SK-N-SH treated with all-trans-retinoic acid at 6 μM for 48 hours (cell line): ENCODE results near the gene EML6.

Source experiments
- ATAC-seq: fragments of 200-7000 bp; cut with Tn5 transposase; 3 replicates; pipeline ENCODE4 v1.9.1; 2020; ENCODE audit warnings: mild to moderate bottlenecking, moderate library complexity
- ARNTL ChIP-seq: fragments of 450-650 bp; formaldehyde crosslinking; IDR thresholded peaks from 2 replicates; pipeline ENCODE4 v1.5.0; 2020; ENCODE audit warnings: low read depth, mild to moderate bottlenecking, moderate library complexity, borderline replicate concordance
- BACH2 ChIP-seq: fragments of 250-450 bp; sonication (Bioruptor Pico); IDR thresholded peaks from 2 replicates; pipeline ENCODE4 v1.9.0; 2021; ENCODE audit warnings: mild to moderate bottlenecking, borderline replicate concordance
- CREB5 ChIP-seq: fragments of 250-450 bp; sonication (Bioruptor Pico); IDR thresholded peaks from 2 replicates; pipeline ENCODE4 v1.5.1; 2020; ENCODE audit warnings: low read depth, mild to moderate bottlenecking, moderate library complexity
- CSDC2 ChIP-seq: fragments of 250-450 bp; sonication (Bioruptor Pico); IDR thresholded peaks from 2 replicates; pipeline ENCODE4 v1.5.0; 2020; ENCODE audit warnings: mild to moderate bottlenecking, moderate library complexity
- ESRRG ChIP-seq: fragments of 250-450 bp; sonication (Bioruptor Pico); IDR thresholded peaks from 2 replicates; pipeline ENCODE4 v1.6.1; 2021; ENCODE audit warnings: mild to moderate bottlenecking
- GLIS3 ChIP-seq: fragments of 250-450 bp; sonication (Bioruptor Pico); IDR thresholded peaks from 2 replicates; pipeline ENCODE4 v1.5.0; 2020; ENCODE audit warnings: mild to moderate bottlenecking, moderate library complexity
- ISL1 ChIP-seq: fragments of 250-450 bp; sonication (Bioruptor Pico); IDR thresholded peaks from 2 replicates; pipeline ENCODE4 v2.1.2; 2022; ENCODE audit warnings: mild to moderate bottlenecking, moderate library complexity
- OSR1 ChIP-seq: fragments of 250-450 bp; sonication (Bioruptor Pico); IDR thresholded peaks from 2 replicates; pipeline ENCODE4 v1.8.0; 2022; ENCODE audit warnings: moderate library complexity, mild to moderate bottlenecking, inconsistent platforms
- PPARA ChIP-seq: fragments of 250-450 bp; sonication (Bioruptor Pico); IDR thresholded peaks from 2 replicates; pipeline ENCODE4 v1.5.0; 2020; ENCODE audit warnings: mild to moderate bottlenecking, borderline replicate concordance
- RARB ChIP-seq: fragments of 250-450 bp; sonication (Bioruptor Pico); IDR thresholded peaks from 2 replicates; pipeline ENCODE4 v1.8.0; 2021; ENCODE audit warnings: mild to moderate bottlenecking, moderate library complexity
- SNAI2 ChIP-seq: fragments of 250-450 bp; sonication (Bioruptor Pico); IDR thresholded peaks from 2 replicates; pipeline ENCODE4 v1.5.0; 2020; ENCODE audit warnings: mild to moderate bottlenecking, moderate library complexity
- TCF4 ChIP-seq: fragments of 250-450 bp; sonication (Bioruptor Pico); IDR thresholded peaks from 2 replicates; pipeline ENCODE4 v1.8.0; 2021; ENCODE audit warnings: mild to moderate bottlenecking, moderate library complexity, borderline replicate concordance
- TOX ChIP-seq: fragments of 250-450 bp; sonication (Bioruptor Pico); IDR thresholded peaks from 2 replicates; pipeline ENCODE4 v1.8.0; 2021; ENCODE audit warnings: mild to moderate bottlenecking, moderate library complexity, borderline replicate concordance
- ZFP3 ChIP-seq: fragments of 250-450 bp; sonication (Bioruptor Pico); IDR thresholded peaks from 2 replicates; pipeline ENCODE4 v1.5.0; 2020; ENCODE audit warnings: mild to moderate bottlenecking, moderate library complexity
- ZFP30 ChIP-seq: fragments of 450-650 bp; formaldehyde crosslinking; IDR thresholded peaks from 2 replicates; pipeline ENCODE4 v1.5.0; 2022; ENCODE audit warnings: mild to moderate bottlenecking, moderate library complexity
- ZNF565 ChIP-seq: fragments of 450-650 bp; formaldehyde crosslinking; conservative IDR thresholded peaks from 2 replicates; pipeline ENCODE4 v1.5.0; 2020; ENCODE audit warnings: low read depth, mild to moderate bottlenecking, moderate library complexity
- ZNF70 ChIP-seq: fragments of 450-650 bp; formaldehyde crosslinking; IDR thresholded peaks from 2 replicates; pipeline ENCODE4 v1.5.0; 2020; ENCODE audit warnings: mild to moderate bottlenecking, moderate library complexity
- TF ChIP-seq, protein P1 (sequence below): fragments of 250-450 bp; sonication (Bioruptor Pico); IDR thresholded peaks from 2 replicates; pipeline ENCODE4 v1.5.1; 2021; ENCODE audit warnings: mild to moderate bottlenecking, moderate library complexity
- TF ChIP-seq, protein P2 (sequence below): fragments of 250-450 bp; sonication (Bioruptor Pico); IDR thresholded peaks from 2 replicates; pipeline ENCODE4 v1.8.0; 2020; ENCODE audit warnings: mild to moderate bottlenecking, moderate library complexity, borderline replicate concordance
- TF ChIP-seq, protein P3 (sequence below): fragments of 250-450 bp; sonication (Bioruptor Pico); IDR thresholded peaks from 2 replicates; pipeline ENCODE4 v1.5.0; 2020; ENCODE audit warnings: mild to moderate bottlenecking, moderate library complexity

EML6 gene

DNA sequence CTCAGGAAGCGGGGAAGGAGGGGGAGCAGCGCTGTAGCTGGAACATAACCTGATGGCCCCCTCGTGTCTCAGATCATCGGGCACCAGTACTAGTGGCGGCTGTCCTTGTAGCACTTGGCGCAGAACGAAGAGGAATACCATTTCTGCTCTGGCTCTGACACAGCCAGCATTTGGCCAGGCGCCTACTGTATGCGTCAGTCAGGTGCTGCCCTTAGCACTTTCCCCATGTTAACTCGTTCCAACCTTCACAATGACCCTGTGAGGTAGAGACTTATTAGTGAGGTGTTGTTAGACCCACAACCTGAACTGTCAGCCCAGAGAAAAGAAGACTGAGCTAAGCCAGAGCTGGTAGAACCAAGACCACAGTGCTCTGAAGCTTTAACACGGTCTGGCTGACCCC, 47.7 kb upstream of the EML6 start:
- ATAC-seq, result no peak
- no peak for TF ChIP-seq CSDC2 (CRISPR knock-in tag)
- TF ChIP-seq BACH2 (CRISPR knock-in tag), result no peak
- TF ChIP-seq ESRRG (CRISPR knock-in tag), result no peak
- TF ChIP-seq TCF4, result no peak
- TF ChIP-seq, protein P1, sequence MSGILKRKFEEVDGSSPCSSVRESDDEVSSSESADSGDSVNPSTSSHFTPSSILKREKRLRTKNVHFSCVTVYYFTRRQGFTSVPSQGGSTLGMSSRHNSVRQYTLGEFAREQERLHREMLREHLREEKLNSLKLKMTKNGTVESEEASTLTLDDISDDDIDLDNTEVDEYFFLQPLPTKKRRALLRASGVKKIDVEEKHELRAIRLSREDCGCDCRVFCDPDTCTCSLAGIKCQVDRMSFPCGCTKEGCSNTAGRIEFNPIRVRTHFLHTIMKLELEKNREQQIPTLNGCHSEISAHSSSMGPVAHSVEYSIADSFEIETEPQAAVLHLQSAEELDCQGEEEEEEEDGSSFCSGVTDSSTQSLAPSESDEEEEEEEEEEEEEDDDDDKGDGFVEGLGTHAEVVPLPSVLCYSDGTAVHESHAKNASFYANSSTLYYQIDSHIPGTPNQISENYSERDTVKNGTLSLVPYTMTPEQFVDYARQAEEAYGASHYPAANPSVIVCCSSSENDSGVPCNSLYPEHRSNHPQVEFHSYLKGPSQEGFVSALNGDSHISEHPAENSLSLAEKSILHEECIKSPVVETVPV, result no peak
- no peak for TF ChIP-seq ZNF70
- TF ChIP-seq GLIS3 (CRISPR knock-in tag), result no peak
- no peak for TF ChIP-seq CREB5 (CRISPR knock-in tag)
- no peak for TF ChIP-seq SNAI2 (CRISPR knock-in tag)
- TF ChIP-seq ZFP3 (CRISPR knock-in tag), result no peak
- no peak for TF ChIP-seq TOX (CRISPR knock-in tag)

- TF ChIP-seq, protein P1, result no peak
- no peak for TF ChIP-seq ESRRG (CRISPR knock-in tag)
- no peak for TF ChIP-seq ZNF70
- TF ChIP-seq PPARA (CRISPR knock-in tag), result no peak
- no peak for TF ChIP-seq CSDC2 (CRISPR knock-in tag)
- no peak for TF ChIP-seq ARNTL (CRISPR knock-in tag)
- no peak for TF ChIP-seq SNAI2 (CRISPR knock-in tag)
- no peak for TF ChIP-seq ZNF565 (CRISPR knock-in tag)
- TF ChIP-seq, protein P2, sequence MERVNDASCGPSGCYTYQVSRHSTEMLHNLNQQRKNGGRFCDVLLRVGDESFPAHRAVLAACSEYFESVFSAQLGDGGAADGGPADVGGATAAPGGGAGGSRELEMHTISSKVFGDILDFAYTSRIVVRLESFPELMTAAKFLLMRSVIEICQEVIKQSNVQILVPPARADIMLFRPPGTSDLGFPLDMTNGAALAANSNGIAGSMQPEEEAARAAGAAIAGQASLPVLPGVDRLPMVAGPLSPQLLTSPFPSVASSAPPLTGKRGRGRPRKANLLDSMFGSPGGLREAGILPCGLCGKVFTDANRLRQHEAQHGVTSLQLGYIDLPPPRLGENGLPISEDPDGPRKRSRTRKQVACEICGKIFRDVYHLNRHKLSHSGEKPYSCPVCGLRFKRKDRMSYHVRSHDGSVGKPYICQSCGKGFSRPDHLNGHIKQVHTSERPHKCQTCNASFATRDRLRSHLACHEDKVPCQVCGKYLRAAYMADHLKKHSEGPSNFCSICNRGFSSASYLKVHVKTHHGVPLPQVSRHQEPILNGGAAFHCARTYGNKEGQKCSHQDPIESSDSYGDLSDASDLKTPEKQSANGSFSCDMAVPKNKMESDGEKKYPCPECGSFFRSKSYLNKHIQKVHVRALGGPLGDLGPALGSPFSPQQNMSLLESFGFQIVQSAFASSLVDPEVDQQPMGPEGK (CRISPR knock-in tag), result no peak
- no peak for TF ChIP-seq TCF4
- TF ChIP-seq BACH2 (CRISPR knock-in tag), result no peak
- TF ChIP-seq OSR1 (CRISPR knock-in tag), result no peak
- TF ChIP-seq ISL1 (CRISPR knock-in tag), result no peak
- TF ChIP-seq, protein P3, sequence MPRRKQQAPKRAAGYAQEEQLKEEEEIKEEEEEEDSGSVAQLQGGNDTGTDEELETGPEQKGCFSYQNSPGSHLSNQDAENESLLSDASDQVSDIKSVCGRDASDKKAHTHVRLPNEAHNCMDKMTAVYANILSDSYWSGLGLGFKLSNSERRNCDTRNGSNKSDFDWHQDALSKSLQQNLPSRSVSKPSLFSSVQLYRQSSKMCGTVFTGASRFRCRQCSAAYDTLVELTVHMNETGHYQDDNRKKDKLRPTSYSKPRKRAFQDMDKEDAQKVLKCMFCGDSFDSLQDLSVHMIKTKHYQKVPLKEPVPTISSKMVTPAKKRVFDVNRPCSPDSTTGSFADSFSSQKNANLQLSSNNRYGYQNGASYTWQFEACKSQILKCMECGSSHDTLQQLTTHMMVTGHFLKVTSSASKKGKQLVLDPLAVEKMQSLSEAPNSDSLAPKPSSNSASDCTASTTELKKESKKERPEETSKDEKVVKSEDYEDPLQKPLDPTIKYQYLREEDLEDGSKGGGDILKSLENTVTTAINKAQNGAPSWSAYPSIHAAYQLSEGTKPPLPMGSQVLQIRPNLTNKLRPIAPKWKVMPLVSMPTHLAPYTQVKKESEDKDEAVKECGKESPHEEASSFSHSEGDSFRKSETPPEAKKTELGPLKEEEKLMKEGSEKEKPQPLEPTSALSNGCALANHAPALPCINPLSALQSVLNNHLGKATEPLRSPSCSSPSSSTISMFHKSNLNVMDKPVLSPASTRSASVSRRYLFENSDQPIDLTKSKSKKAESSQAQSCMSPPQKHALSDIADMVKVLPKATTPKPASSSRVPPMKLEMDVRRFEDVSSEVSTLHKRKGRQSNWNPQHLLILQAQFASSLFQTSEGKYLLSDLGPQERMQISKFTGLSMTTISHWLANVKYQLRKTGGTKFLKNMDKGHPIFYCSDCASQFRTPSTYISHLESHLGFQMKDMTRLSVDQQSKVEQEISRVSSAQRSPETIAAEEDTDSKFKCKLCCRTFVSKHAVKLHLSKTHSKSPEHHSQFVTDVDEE (CRISPR knock-in tag), result no peak
- peak; percentile 27 for ATAC-seq
These were observed 46.8 kb upstream of the EML6 start for GRCh38 chr2:54676656-54677055.

- ATAC-seq, result no peak
- TF ChIP-seq ZFP3 (CRISPR knock-in tag) (no peak), ISL1 (CRISPR knock-in tag) (no peak), ARNTL (CRISPR knock-in tag) (no peak), TOX (CRISPR knock-in tag) (no peak), SNAI2 (CRISPR knock-in tag) (no peak), ZNF565 (CRISPR knock-in tag) (no peak), ZFP30 (no peak), CREB5 (CRISPR knock-in tag) (no peak), GLIS3 (CRISPR knock-in tag) (no peak), RARB (no peak), PPARA (CRISPR knock-in tag) (no peak), ZNF70 (no peak), TCF4 (no peak)
- TF ChIP-seq, protein P2 (CRISPR knock-in tag), result no peak
These were observed 45.8 kb upstream of the EML6 start for GRCh38 chr2:54677476-54678265.
